ENCODE data around the gene LRRC31.

DNA sequence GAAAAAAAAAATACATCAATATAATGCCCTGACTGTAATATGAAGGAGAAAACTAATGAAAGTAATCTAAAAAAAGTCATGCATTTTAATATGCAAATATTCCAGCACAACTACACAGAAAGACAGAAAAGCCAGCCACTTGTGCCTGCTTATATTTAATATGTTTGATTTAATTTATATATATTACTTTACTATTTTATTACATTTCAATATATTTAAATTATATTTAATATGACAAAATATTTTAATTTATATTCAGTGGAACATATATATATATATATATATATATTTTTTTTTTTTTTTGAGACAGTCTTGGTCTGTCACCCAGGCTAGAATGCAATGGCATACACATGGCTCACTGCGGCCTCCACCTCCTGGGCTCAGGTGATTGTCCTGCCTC, 27.5 kb upstream of the LRRC31 start:
- TF ChIP-seq, protein P1, sequence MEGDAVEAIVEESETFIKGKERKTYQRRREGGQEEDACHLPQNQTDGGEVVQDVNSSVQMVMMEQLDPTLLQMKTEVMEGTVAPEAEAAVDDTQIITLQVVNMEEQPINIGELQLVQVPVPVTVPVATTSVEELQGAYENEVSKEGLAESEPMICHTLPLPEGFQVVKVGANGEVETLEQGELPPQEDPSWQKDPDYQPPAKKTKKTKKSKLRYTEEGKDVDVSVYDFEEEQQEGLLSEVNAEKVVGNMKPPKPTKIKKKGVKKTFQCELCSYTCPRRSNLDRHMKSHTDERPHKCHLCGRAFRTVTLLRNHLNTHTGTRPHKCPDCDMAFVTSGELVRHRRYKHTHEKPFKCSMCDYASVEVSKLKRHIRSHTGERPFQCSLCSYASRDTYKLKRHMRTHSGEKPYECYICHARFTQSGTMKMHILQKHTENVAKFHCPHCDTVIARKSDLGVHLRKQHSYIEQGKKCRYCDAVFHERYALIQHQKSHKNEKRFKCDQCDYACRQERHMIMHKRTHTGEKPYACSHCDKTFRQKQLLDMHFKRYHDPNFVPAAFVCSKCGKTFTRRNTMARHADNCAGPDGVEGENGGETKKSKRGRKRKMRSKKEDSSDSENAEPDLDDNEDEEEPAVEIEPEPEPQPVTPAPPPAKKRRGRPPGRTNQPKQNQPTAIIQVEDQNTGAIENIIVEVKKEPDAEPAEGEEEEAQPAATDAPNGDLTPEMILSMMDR (IDR thresholded peaks at IDR 0.05; ENCODE audit: low read depth, low read length, poor library complexity, severe bottlenecking) = no peak
- TF ChIP-seq EZH2phosphoT487 (IDR thresholded peaks at IDR 0.05; ENCODE audit: borderline replicate concordance, low read length) = no peak

All from DOHH2 (cell line).